Hepatocyte (in vitro differentiated cells): ENCODE data around the gene MAGEA12. TPM values are rescaled to one million over a fixed set of nuclear protein-coding genes. Genes with fewer than 3 reads are reported as not detected.
"Not testable (repeated sequence)": the region's sequence is repeated elsewhere in the genome, so short reads cannot be mapped to it uniquely, and the experiment has no call there.

ENCODE experiments used
- DNase-seq: peaks from one replicate; pipeline ENCODE4 v3.0.0-alpha.2; 2016; ENCODE audit warnings: low spot score
- H2AFZ ChIP-seq: fragments of 200-600 bp; sonication (generic); 2 replicates; pipeline ENCODE4 v1.6.0; 2016; ENCODE audit warnings: antibody characterized with exemption, mild to moderate bottlenecking
- H3K27ac ChIP-seq: fragments of 200-600 bp; sonication (generic); 2 replicates; pipeline ENCODE4 v1.5.1; 2016; ENCODE audit warnings: mild to moderate bottlenecking
- H3K27me3 ChIP-seq: fragments of 200-600 bp; sonication (generic); 2 replicates; pipeline ENCODE4 v1.6.1; 2016
- H3K36me3 ChIP-seq: fragments of 200-600 bp; sonication (generic); replicated peaks from 2 replicates; pipeline ENCODE4 v1.5.1; 2016; ENCODE audit warnings: low read depth; ENCODE audit not compliant: insufficient read depth
- H3K4me1 ChIP-seq: fragments of 200-600 bp; sonication (generic); 2 replicates; pipeline ENCODE4 v1.5.1; 2016; ENCODE audit warnings: mild to moderate bottlenecking, moderate library complexity; ENCODE audit not compliant: insufficient read depth
- H3K4me2 ChIP-seq: fragments of 200-600 bp; sonication (generic); 2 replicates; pipeline ENCODE4 v1.6.0; 2016
- H3K4me3 ChIP-seq: fragments of 200-600 bp; sonication (generic); 2 replicates; pipeline ENCODE4 v1.5.1; 2016; ENCODE audit warnings: mild to moderate bottlenecking
- H3K79me2 ChIP-seq: fragments of 200-600 bp; sonication (generic); 2 replicates; pipeline ENCODE4 v1.6.0; 2017; ENCODE audit warnings: mild to moderate bottlenecking
- H3K9me2 ChIP-seq: fragments of 200-600 bp; sonication (generic); replicated peaks from 2 replicates; pipeline ENCODE4 v1.6.0; 2017; ENCODE audit warnings: mild to moderate bottlenecking; ENCODE audit not compliant: insufficient read depth
- H3K9me3 ChIP-seq: fragments of 200-600 bp; sonication (generic); 2 replicates; pipeline ENCODE4 v1.5.1; 2016; ENCODE audit warnings: low read depth, mild to moderate bottlenecking
- H4K20me1 ChIP-seq: fragments of 200-600 bp; sonication (generic); 2 replicates; pipeline ENCODE4 v1.6.0; 2016; ENCODE audit warnings: mild to moderate bottlenecking; ENCODE audit not compliant: insufficient read depth, poor library complexity, severe bottlenecking
- EZH2 ChIP-seq: fragments of 200-600 bp; sonication (generic); IDR thresholded peaks from 2 replicates; pipeline ENCODE4 v1.6.1; 2016; ENCODE audit warnings: antibody characterized with exemption, mild to moderate bottlenecking, borderline replicate concordance
- EZH2phosphoT487 ChIP-seq: fragments of 200-600 bp; sonication (generic); IDR thresholded peaks from one replicate; pipeline ENCODE4 v1.6.1; 2018; ENCODE audit warnings: antibody characterized with exemption, mild to moderate bottlenecking, low read depth, moderate library complexity; ENCODE audit not compliant: unreplicated experiment, severe bottlenecking
- WGBS: methylation state at CpG from one replicate; pipeline ENCODE4 v1.1.6; 2016; ENCODE audit warnings: low lambda C conversion rate; ENCODE audit errors: missing lambda C conversion rate; 5-methylcytosine and 5-hydroxymethylcytosine counted together
- polyA plus RNA-seq: library from polyadenylated mRNA; unstranded; fragments of >200 nt; fragmentation: Nextera tagmentation; extraction: Ambion mirVana; gene quantifications from 2 replicates; pipeline ENCODE4 v1.2.1, GENCODE V29; 2016
- total RNA-seq: library from RNA; depleted of rRNA; stranded (reverse); fragments of >200 nt; gene quantifications from 2 replicates; pipeline ENCODE4 v1.2.3, GENCODE V29; 2014
- TF ChIP-seq, protein P1 (sequence below): fragments of 200-600 bp; sonication (generic); IDR thresholded peaks from 2 replicates; pipeline ENCODE4 v1.5.1; 2016; ENCODE audit warnings: antibody characterized with exemption, mild to moderate bottlenecking; ENCODE audit not compliant: poor library complexity

Gene MAGEA12
- total and polyA plus RNA-seq, 2 experiments from 2014 or later = not detected

DNA sequence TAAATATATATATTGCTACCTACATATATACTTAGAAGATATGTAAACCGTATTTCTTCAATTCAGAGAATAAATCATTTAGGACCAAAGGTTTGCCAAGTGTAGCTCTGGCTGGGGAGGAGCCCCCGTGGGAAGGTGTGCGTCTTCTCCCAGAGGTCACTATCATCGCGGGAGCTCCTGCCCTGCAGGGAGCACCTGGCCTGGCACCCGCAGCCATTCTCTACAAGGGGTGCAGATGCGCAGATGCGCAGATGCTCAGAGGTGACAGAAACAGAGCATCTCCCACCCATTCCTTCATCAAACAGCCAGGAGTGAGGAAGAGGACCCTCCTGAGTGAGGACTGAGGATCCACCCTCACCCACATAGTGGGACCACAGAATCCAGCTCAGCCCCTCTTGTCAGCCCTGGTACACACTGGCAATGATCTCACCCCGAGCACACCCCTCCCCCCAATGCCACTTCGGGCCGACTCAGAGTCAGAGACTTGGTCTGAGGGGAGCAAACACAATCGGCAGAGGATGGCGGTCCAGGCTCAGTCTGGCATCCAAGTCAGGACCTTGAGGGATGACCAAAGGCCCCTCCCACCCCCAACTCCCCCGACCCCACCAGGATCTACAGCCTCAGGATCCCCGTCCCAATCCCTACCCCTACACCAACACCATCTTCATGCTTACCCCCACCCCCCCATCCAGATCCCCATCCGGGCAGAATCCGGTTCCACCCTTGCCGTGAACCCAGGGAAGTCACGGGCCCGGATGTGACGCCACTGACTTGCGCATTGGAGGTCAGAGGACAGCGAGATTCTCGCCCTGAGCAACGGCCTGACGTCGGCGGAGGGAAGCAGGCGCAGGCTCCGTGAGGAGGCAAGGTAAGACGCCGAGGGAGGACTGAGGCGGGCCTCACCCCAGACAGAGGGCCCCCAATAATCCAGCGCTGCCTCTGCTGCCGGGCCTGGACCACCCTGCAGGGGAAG, 19.5 kb upstream of the MAGEA12 start, which contains the start of gene MAGEA2B:
Gene MAGEA2B, plus strand, starts transcription at position 814 of the 973 bp plus-strand sequence. CDS start 2,479 bp downstream, outside the sequence.
- not testable (repeated sequence) for H3K4me3 ChIP-seq, H3K79me2 ChIP-seq, H3K9me2 ChIP-seq, H3K4me2 ChIP-seq, H4K20me1 ChIP-seq, H3K4me1 ChIP-seq, DNase-seq, H3K36me3 ChIP-seq, H3K9me3 ChIP-seq, H2AFZ ChIP-seq, H3K27me3 ChIP-seq, H3K27ac ChIP-seq
- no CpG with 5 or more reads among the region's 35 CpGs for WGBS

- no peaks in the 10 kb centered on the region for H3K27me3 ChIP-seq
- TF ChIP-seq EZH2phosphoT487 (no peak), EZH2 (no peak)
- TF ChIP-seq, protein P1, sequence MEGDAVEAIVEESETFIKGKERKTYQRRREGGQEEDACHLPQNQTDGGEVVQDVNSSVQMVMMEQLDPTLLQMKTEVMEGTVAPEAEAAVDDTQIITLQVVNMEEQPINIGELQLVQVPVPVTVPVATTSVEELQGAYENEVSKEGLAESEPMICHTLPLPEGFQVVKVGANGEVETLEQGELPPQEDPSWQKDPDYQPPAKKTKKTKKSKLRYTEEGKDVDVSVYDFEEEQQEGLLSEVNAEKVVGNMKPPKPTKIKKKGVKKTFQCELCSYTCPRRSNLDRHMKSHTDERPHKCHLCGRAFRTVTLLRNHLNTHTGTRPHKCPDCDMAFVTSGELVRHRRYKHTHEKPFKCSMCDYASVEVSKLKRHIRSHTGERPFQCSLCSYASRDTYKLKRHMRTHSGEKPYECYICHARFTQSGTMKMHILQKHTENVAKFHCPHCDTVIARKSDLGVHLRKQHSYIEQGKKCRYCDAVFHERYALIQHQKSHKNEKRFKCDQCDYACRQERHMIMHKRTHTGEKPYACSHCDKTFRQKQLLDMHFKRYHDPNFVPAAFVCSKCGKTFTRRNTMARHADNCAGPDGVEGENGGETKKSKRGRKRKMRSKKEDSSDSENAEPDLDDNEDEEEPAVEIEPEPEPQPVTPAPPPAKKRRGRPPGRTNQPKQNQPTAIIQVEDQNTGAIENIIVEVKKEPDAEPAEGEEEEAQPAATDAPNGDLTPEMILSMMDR = no peak
- H3K36me3 ChIP-seq = no peaks in the 10 kb centered on the region
- no peak for DNase-seq
- no peak overlapping the region for H3K4me2 ChIP-seq
- no peak overlapping the region for H3K27ac ChIP-seq
- no peaks in the 10 kb centered on the region for H3K9me3 ChIP-seq
- H3K4me3 ChIP-seq = no peak overlapping the region
- H4K20me1 ChIP-seq = no peaks in the 10 kb centered on the region
- H3K9me2 ChIP-seq = no peaks in the 10 kb centered on the region
- WGBS = 78% methylated on average over 7 of the region's 7 CpGs
- H3K79me2 ChIP-seq = no peaks in the 10 kb centered on the region
- H2AFZ ChIP-seq = no peak overlapping the region
- H3K4me1 ChIP-seq = no peaks in the 10 kb centered on the region
Measured at GRCh38 chrX:152725409-152725808, 8.1 kb upstream of the MAGEA12 start.

DNA sequence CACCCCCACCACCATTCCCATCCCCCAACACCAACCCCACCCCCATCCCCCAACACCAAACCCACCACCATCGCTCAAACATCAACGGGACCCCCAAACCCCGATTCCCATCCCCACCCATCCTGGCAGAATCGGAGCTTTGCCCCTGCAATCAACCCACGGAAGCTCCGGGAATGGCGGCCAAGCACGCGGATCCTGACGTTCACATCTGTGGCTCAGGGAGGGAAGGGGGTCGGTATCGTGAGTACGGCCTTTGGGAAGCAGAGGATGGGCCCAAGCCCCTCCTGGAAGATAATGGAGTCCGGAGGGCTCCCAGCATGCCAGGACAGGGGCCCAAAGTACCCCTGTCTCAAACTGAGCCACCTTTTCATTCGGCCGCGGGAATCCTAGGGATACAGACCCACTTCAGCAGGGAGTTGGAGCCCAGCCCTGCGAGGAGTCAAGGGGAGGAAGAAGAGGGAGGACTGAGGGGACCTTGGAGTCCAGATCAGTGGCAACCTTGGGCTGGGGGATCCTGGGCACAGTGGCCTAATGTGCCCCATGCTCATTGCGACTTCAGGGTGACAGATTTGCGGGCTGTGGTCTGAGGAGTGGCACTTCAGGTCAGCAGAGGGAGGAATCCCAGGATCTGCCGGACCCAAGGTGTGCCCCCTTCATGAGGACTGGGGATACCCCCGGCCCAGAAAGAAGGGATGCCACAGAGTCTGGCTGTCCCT, 744 bp downstream of the MAGEA12 start:
- not testable (repeated sequence) for H3K27me3 ChIP-seq, H3K4me2 ChIP-seq, H3K27ac ChIP-seq, H3K4me3 ChIP-seq, H3K36me3 ChIP-seq, DNase-seq, H3K9me3 ChIP-seq, H4K20me1 ChIP-seq, H3K4me1 ChIP-seq, H3K9me2 ChIP-seq, H2AFZ ChIP-seq, H3K79me2 ChIP-seq
- WGBS = 92% methylated on average over 20 of the region's 22 CpGs

GRCh38 chrX:152735101-152735500, 1.5 kb downstream of the MAGEA12 start:
- Histone ChIP-seq H3K4me2 (no peak overlapping the region), H3K4me3 (no peak overlapping the region)
- TF ChIP-seq, protein P1 = no peak
- TF ChIP-seq EZH2 = no peak
- TF ChIP-seq EZH2phosphoT487 = no peak

More at GRCh38 chrX:152735101-152735500, 1.5 kb downstream of the MAGEA12 start:
- WGBS = 77% methylated on average over 2 of the region's 2 CpGs
- no peaks in the 10 kb centered on the region for H3K27me3 ChIP-seq
- H3K36me3 ChIP-seq = no peaks in the 10 kb centered on the region
- no peaks in the 10 kb centered on the region for H3K79me2 ChIP-seq
- no peak overlapping the region for H3K27ac ChIP-seq
- no peaks in the 10 kb centered on the region for H3K9me2 ChIP-seq
- H3K4me1 ChIP-seq = no peaks in the 10 kb centered on the region
- H2AFZ ChIP-seq = no peak overlapping the region
- no peak for DNase-seq
- no peaks in the 10 kb centered on the region for H4K20me1 ChIP-seq
- H3K9me3 ChIP-seq = no peaks in the 10 kb centered on the region
